ENCODE results near the gene MOB3B.

- TF ChIP-seq CTCF (IDR thresholded peaks at IDR 0.05) (no peak), POLR2A (IDR thresholded peaks at IDR 0.05) (no peak)
Measured at GRCh38 chr9:27460226-27461023, 69.2 kb downstream of the MOB3B start.
